Osteocyte (in vitro differentiated cells): ENCODE measurements around the gene TMEM62. TPM values are rescaled to one million over a fixed set of nuclear protein-coding genes. Genes with fewer than 3 reads are reported as not detected.

ENCODE experiments used
- DNase-seq: peaks from one replicate; pipeline ENCODE4 v3.0.0; 2021; ENCODE audit warnings: mixed read lengths; ENCODE audit not compliant: unreplicated experiment; ENCODE audit errors: extremely low spot score
- H3K27ac Mint-ChIP-seq: one replicate; pipeline ENCODE4 v1.8.0; 2021; ENCODE audit warnings: mild to moderate bottlenecking, mixed read lengths; ENCODE audit not compliant: unreplicated experiment
- H3K27me3 Mint-ChIP-seq: one replicate; pipeline ENCODE4 v1.8.0; 2021; ENCODE audit warnings: mixed read lengths; ENCODE audit not compliant: unreplicated experiment
- H3K36me3 Mint-ChIP-seq: one replicate; pipeline ENCODE4 v1.8.0; 2021; ENCODE audit warnings: mixed read lengths; ENCODE audit not compliant: unreplicated experiment
- H3K4me1 Mint-ChIP-seq: one replicate; pipeline ENCODE4 v1.8.0; 2021; ENCODE audit warnings: mixed read lengths; ENCODE audit not compliant: unreplicated experiment
- H3K4me3 Mint-ChIP-seq: one replicate; pipeline ENCODE4 v1.8.0; 2021; ENCODE audit warnings: mild to moderate bottlenecking, moderate library complexity, mixed read lengths; ENCODE audit not compliant: unreplicated experiment
- H3K9me3 Mint-ChIP-seq: one replicate; pipeline ENCODE4 v1.8.0; 2021; ENCODE audit warnings: mixed read lengths; ENCODE audit not compliant: unreplicated experiment
- total RNA-seq: library from RNA; stranded (reverse); gene quantifications from 2 replicates; pipeline ENCODE4 v1.2.1, GENCODE V29; 2021
- TF ChIP-seq, protein P1 (sequence below): fragments of 200-600 bp; sonication (generic); IDR thresholded peaks from 2 replicates; pipeline ENCODE4 v1.5.0; 2021; ENCODE audit warnings: antibody characterized with exemption, mild to moderate bottlenecking, moderate library complexity

The TMEM62 gene
- total RNA-seq, 1 donor from 2014 or later = 11.7 TPM

DNA sequence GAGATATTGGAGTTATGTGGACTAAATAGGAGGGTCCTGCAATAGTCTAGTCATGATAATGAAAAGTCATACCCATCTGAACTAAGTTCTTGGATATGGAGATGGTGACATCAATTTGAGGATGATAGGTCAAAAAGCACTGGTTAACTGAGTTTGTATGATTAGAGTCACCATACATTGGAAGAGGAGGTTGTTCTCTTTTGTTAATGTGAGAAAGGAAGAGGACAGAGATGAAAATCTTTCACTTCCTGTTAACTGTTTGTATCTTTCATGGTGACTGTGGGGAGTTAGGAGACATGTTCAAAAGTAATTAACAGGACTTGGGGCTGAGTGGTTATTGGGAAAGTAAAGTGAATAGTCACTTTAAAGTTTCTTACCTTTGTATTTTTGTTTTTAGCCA is 11.1 kb downstream of the TMEM62 start:
- H3K4me3 Mint-ChIP-seq = no peak overlapping the region
- DNase-seq = no peak
- TF ChIP-seq, protein P1, sequence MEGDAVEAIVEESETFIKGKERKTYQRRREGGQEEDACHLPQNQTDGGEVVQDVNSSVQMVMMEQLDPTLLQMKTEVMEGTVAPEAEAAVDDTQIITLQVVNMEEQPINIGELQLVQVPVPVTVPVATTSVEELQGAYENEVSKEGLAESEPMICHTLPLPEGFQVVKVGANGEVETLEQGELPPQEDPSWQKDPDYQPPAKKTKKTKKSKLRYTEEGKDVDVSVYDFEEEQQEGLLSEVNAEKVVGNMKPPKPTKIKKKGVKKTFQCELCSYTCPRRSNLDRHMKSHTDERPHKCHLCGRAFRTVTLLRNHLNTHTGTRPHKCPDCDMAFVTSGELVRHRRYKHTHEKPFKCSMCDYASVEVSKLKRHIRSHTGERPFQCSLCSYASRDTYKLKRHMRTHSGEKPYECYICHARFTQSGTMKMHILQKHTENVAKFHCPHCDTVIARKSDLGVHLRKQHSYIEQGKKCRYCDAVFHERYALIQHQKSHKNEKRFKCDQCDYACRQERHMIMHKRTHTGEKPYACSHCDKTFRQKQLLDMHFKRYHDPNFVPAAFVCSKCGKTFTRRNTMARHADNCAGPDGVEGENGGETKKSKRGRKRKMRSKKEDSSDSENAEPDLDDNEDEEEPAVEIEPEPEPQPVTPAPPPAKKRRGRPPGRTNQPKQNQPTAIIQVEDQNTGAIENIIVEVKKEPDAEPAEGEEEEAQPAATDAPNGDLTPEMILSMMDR = no peak
- H3K4me1 Mint-ChIP-seq = no peaks in the 10 kb centered on the region
- H3K27me3 Mint-ChIP-seq = no peaks in the 10 kb centered on the region
- H3K9me3 Mint-ChIP-seq = no peaks in the 10 kb centered on the region
- no peak overlapping the region for H3K27ac Mint-ChIP-seq
- peaks cover 32% of the 10 kb centered on the region for H3K36me3 Mint-ChIP-seq

DNA sequence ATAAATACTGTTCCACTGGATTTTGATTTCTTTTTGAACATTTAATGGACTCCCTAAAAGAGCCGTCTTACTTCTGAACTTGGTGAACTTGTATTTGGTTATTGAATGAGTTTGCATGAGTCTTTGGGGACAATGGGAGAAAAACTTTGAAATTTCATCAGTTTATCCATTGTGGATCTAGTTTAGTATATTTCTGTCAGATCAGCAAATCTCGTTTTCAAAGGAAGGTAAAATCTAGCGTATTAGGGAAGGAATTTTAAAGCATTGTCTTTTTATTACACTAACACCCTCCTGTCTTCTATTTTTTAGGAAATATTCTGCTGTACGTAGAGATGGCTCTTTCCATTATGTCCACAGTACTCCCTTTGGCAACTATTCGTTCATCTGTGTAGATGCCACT is 12.8 kb downstream of the TMEM62 start:
- H3K36me3 Mint-ChIP-seq = peaks cover 26% of the 10 kb centered on the region
- TF ChIP-seq, protein P1 = no peak
- peaks cover 7% of the 10 kb centered on the region for H3K4me1 Mint-ChIP-seq
- H3K27me3 Mint-ChIP-seq = no peaks in the 10 kb centered on the region
- no peaks in the 10 kb centered on the region for H3K9me3 Mint-ChIP-seq
- H3K4me3 Mint-ChIP-seq = no peak overlapping the region
- DNase-seq = no peak
- H3K27ac Mint-ChIP-seq = no peak overlapping the region

DNA sequence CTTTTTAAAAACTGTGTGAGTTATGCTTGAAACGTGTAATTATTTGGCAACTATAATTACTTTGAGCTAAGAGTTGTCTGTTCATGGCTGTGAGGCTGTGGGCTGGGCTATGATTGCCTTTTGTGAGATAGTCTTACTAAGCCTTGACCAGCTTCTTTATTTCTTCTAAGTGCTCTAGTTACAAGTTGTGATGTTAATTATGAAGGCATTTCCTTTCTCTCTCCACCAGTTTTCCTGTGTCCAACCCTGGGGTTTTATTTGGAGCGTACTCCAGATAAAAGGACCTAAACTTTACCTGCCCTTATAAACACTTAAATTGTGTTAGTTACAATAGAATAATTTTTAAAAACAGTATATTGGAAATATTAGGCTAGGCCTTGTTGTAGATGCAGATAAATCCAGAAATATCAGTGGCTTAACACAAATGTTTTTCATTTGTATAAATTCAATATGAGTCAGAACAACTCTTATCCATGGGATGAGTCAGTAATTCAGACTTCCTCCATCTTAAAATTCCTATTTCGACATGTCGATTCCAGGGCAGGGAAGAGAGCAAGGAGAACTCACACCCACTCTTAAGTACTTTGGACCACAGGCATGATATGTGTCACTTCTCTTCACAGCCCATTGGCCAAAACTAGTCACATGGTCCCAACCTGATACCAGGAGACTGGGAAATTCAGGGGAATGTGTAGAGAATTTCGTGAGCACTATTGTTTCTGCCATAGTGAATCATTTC is 17.0 kb downstream of the TMEM62 start:
- Mint-ChIP-seq H3K27me3 (no peaks in the 10 kb centered on the region), H3K27ac (peak overlapping the region; percentile 59), H3K4me3 (no peak overlapping the region), H3K36me3 (peaks cover 40% of the 10 kb centered on the region), H3K4me1 (peaks cover 7% of the 10 kb centered on the region), H3K9me3 (no peaks in the 10 kb centered on the region)
- no peak for DNase-seq
- TF ChIP-seq, protein P1 = no peak

DNA sequence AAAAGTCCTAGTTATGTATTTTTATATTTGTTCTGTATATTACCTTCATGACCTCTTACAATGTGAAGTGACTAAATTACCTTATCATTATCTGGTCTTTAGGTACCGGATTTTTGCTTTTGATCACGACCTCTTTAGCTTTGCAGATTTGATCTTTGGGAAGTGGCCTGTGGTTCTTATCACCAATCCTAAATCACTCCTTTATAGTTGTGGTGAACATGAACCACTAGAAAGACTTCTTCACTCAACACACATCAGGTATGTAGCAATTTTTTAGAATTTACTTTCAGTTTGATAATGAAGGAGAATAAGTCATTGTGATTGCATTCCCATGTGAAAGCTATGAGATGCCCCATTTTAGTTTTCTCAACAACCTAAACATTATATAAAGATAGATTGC is 18.3 kb downstream of the TMEM62 start:
- Mint-ChIP-seq H3K4me3 (no peak overlapping the region), H3K27ac (no peak overlapping the region), H3K36me3 (peaks cover 38% of the 10 kb centered on the region), H3K27me3 (no peaks in the 10 kb centered on the region), H3K9me3 (no peaks in the 10 kb centered on the region), H3K4me1 (peaks cover 7% of the 10 kb centered on the region)
- TF ChIP-seq, protein P1 = no peak
- no peak for DNase-seq

DNA sequence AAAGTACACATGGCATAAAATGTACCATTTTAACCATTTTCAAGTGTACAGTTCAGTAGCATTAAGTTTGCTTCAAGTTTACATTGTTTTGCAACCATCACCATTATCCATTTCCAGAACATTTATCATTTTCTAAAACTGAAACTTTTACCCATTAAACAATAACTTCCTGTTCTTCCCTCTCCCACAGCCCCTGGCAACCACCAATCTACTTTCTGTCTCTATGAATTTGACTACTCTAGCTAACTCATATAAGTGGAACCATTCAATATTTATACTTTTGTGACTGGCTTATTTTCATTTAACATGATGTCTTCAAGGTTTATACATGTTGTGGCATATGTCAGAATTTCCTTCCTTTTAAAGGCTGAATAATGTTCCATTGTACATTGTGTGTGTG is 19.9 kb downstream of the TMEM62 start:
- no peak overlapping the region for H3K4me3 Mint-ChIP-seq
- DNase-seq = no peak
- TF ChIP-seq, protein P1 = no peak
- no peaks in the 10 kb centered on the region for H3K9me3 Mint-ChIP-seq
- H3K27ac Mint-ChIP-seq = peak overlapping the region; percentile 5
- H3K36me3 Mint-ChIP-seq = peaks cover 41% of the 10 kb centered on the region
- H3K4me1 Mint-ChIP-seq = peaks cover 7% of the 10 kb centered on the region
- H3K27me3 Mint-ChIP-seq = no peaks in the 10 kb centered on the region
